ENCODE data around the gene CDC42SE2. TPM values are rescaled to one million over a fixed set of nuclear protein-coding genes. Genes with fewer than 3 reads are reported as not detected.

Gene CDC42SE2
- total RNA-seq, 1 experiment from 2014 or later, result 22.5 TPM

- no peaks in the 10 kb centered on the region for H3K27me3 Mint-ChIP-seq (ENCODE audit: low read depth)
- no peaks in the 10 kb centered on the region for H3K9me3 Mint-ChIP-seq
- ChIA-PET CTCF (interaction anchor here (0.7 kb wide), 1 partner anchor 338 kb away, joined by 3 read pairs; no protein-coding TSS in a partner anchor), POLR2A (no interaction called here)
- ATAC-seq (no peak), DNase-seq (ENCODE audit: low spot score) (no peak)
- H3K27ac Mint-ChIP-seq, result no peak overlapping the region
- H3K4me1 Mint-ChIP-seq, result peaks cover 6% of the 10 kb centered on the region; the same call in 1 of the 2 replicates
- H3K36me3 Mint-ChIP-seq, result no peaks in the 10 kb centered on the region
- TF ChIP-seq OVOL2 (CRISPR knock-in tag; IDR thresholded peaks at IDR 0.05; ENCODE audit: borderline replicate concordance) (no peak), FOXJ3 (CRISPR knock-in tag; IDR thresholded peaks at IDR 0.05; ENCODE audit: borderline replicate concordance) (no peak), NFE2L1 (CRISPR knock-in tag; IDR thresholded peaks at IDR 0.05) (no peak), ZNF317 (CRISPR knock-in tag; IDR thresholded peaks at IDR 0.05; ENCODE audit: borderline replicate concordance, low read depth) (no peak), SMAD3 (CRISPR knock-in tag; IDR thresholded peaks at IDR 0.05; ENCODE audit: borderline replicate concordance) (no peak), ZBTB43 (CRISPR knock-in tag; IDR thresholded peaks at IDR 0.05) (no peak)
- H3K4me3 Mint-ChIP-seq, result no peak overlapping the region
Observed at GRCh38 chr5:131377346-131377745, 113.5 kb downstream of the CDC42SE2 start.

GRCh38 chr5:131377785-131378325 lies 114.0 kb downstream of the CDC42SE2 start:
- Mint-ChIP-seq H3K36me3 (no peaks in the 10 kb centered on the region), H3K27me3 (ENCODE audit: low read depth) (no peaks in the 10 kb centered on the region), H3K4me1 (peaks cover 9% of the 10 kb centered on the region), H3K9me3 (no peaks in the 10 kb centered on the region), H3K27ac (no peak overlapping the region), H3K4me3 (no peak overlapping the region)
- DNase-seq (ENCODE audit: low spot score) (no peak), ATAC-seq (no peak)
- POLR2A ChIA-PET, result interaction anchor here (0.6 kb wide), 1 partner anchor 58 kb away, joined by 4 read pairs; no protein-coding TSS in a partner anchor
- CTCF ChIA-PET, result interaction anchor here (0.7 kb wide), 1 partner anchor 338 kb away, joined by 3 read pairs; no protein-coding TSS in a partner anchor
- TF ChIP-seq IRF2 (CRISPR knock-in tag; IDR thresholded peaks at IDR 0.05; ENCODE audit: borderline replicate concordance, low read depth) (no peak), SMAD4 (CRISPR knock-in tag; IDR thresholded peaks at IDR 0.05) (no peak), AFF4 (CRISPR knock-in tag; IDR thresholded peaks at IDR 0.05; ENCODE audit: borderline replicate concordance) (no peak), EMX1 (CRISPR knock-in tag; IDR thresholded peaks at IDR 0.05) (no peak), CREB1 (CRISPR knock-in tag; IDR thresholded peaks at IDR 0.05) (no peak)

- no peak for ATAC-seq
- ChIA-PET POLR2A (interaction anchor here (0.6 kb wide), 1 partner anchor 59 kb away, joined by 4 read pairs; no protein-coding TSS in a partner anchor), CTCF (no interaction called here)
Observed at GRCh38 chr5:131378721-131379541, 115.1 kb downstream of the CDC42SE2 start.

More at GRCh38 chr5:131378721-131379541, 115.1 kb downstream of the CDC42SE2 start:
- Mint-ChIP-seq H3K4me3 (no peak overlapping the region), H3K36me3 (no peaks in the 10 kb centered on the region), H3K9me3 (no peaks in the 10 kb centered on the region), H3K27ac (no peak overlapping the region), H3K27me3 (ENCODE audit: low read depth) (no peaks in the 10 kb centered on the region), H3K4me1 (peaks cover 10% of the 10 kb centered on the region)
- TF ChIP-seq ZNF425 (CRISPR knock-in tag; conservative IDR thresholded peaks at IDR 0.05) (no peak), ZNF396 (CRISPR knock-in tag; IDR thresholded peaks at IDR 0.05; ENCODE audit: borderline replicate concordance) (no peak), STAT6 (CRISPR knock-in tag; conservative IDR thresholded peaks at IDR 0.05; ENCODE audit: low read depth) (no peak), TCF7 (CRISPR knock-in tag; IDR thresholded peaks at IDR 0.05; ENCODE audit: low read depth) (no peak), NFATC4 (CRISPR knock-in tag; IDR thresholded peaks at IDR 0.05) (no peak), SP1 (CRISPR knock-in tag; conservative IDR thresholded peaks at IDR 0.05) (no peak)
- no peak for DNase-seq (ENCODE audit: low spot score)
